ENCODE results near the gene ERC2.

Gene ERC2

GRCh38 chr3:55965776-55966175, 502.5 kb downstream of the ERC2 start:
- no peak for DNase-seq

- no peak for DNase-seq
Measured at GRCh38 chr3:55964491-55964985, 503.7 kb downstream of the ERC2 start.

GRCh38 chr3:55963601-55964000, 504.7 kb downstream of the ERC2 start:
- no peak for DNase-seq

GRCh38 chr3:55959471-55960080, 508.7 kb downstream of the ERC2 start:
- no peak for DNase-seq

GRCh38 chr3:55958605-55959004, 509.7 kb downstream of the ERC2 start:
- DNase-seq: no peak

GRCh38 chr3:55955891-55956477, 512.3 kb downstream of the ERC2 start:
- no peak for DNase-seq

GRCh38 chr3:55951388-55951787, 516.9 kb downstream of the ERC2 start:
- no peak for DNase-seq

GRCh38 chr3:55947406-55947805, 520.9 kb downstream of the ERC2 start:
- no peak for DNase-seq

GRCh38 chr3:55946574-55947160, 521.6 kb downstream of the ERC2 start:
- DNase-seq: no peak

- no peak for DNase-seq
Measured at GRCh38 chr3:55942868-55943267, 525.4 kb downstream of the ERC2 start.

GRCh38 chr3:55939287-55939686, 529.0 kb downstream of the ERC2 start:
- DNase-seq: no peak

GRCh38 chr3:55937301-55937700, 531.0 kb downstream of the ERC2 start:
- no peak for DNase-seq

GRCh38 chr3:55936549-55937052, 531.7 kb downstream of the ERC2 start:
- no peak for DNase-seq

- DNase-seq: no peak
Measured at GRCh38 chr3:55935241-55935640, 533.0 kb downstream of the ERC2 start.

GRCh38 chr3:55934771-55935170, 533.5 kb downstream of the ERC2 start:
- DNase-seq: no peak

GRCh38 chr3:55929154-55929869, 539.0 kb downstream of the ERC2 start:
- no peak for DNase-seq

GRCh38 chr3:55923626-55924025, 544.6 kb downstream of the ERC2 start:
- no peak for DNase-seq

GRCh38 chr3:55923207-55923606, 545.1 kb downstream of the ERC2 start:
- no peak for DNase-seq

GRCh38 chr3:55912880-55913279, 555.4 kb downstream of the ERC2 start:
- no peak for DNase-seq

- DNase-seq: no peak
Measured at GRCh38 chr3:55911266-55911665, 557.0 kb downstream of the ERC2 start.

GRCh38 chr3:55910543-55910942, 557.7 kb downstream of the ERC2 start:
- DNase-seq: no peak

- DNase-seq: no peak
Measured at GRCh38 chr3:55909373-55909772, 558.9 kb downstream of the ERC2 start.

- DNase-seq: no peak
Measured at GRCh38 chr3:55907616-55908015, 560.7 kb downstream of the ERC2 start.

GRCh38 chr3:55906896-55907295, 561.4 kb downstream of the ERC2 start:
- DNase-seq: no peak
